ENCODE measurements around the gene U2AF2.
A peak's percentile ranks its signal among the peaks of the same experiment; 100 is the strongest.

Gene U2AF2

DNA sequence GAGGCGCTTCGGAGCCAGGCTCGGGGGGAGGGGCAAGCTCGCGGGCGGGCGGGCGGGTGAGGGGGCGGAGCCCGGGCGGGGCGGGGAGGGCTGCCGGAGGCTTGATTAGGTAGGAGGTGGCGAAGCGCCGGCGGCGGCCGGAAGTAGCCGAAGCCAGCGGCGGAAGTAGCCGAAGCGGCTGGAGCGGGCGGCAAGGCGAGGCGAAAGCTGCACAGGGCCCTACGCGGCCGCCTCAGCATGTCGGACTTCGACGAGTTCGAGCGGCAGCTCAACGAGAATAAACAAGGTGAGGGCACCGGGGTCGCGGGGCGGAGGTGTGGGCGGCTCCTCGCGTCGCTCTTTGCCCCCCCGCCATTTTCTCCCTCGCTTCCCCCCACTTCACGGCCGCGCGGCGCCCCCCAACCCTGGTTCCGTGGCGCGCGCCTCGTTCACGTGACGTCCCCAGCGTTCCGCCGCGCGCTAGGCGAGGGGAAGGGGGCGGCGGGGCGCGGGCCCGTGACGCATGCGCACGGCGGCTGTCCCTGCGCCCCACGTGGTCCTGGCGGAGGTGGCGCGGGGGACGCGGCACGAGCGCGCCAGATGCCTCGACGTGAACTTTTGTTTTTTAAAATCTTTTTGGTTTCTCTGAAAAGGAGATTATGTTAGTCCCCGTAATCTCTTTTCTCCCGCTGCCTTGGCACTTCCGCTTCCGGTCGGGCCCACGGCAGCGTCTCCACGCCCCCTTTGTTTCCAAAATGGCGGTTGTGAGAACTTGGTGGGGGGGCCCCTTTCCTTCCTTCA, at the start of gene U2AF2:
U2AF2 (plus strand) TSS at position 168 of the 780 bp plus-strand sequence; CDS start at position 238, 70 bp downstream.
- peak; percentile 97 for DNase-seq

GRCh38 chr19:55605207-55605636, 49.6 kb upstream of the U2AF2 start:
- peak; percentile 99 for DNase-seq

DNA sequence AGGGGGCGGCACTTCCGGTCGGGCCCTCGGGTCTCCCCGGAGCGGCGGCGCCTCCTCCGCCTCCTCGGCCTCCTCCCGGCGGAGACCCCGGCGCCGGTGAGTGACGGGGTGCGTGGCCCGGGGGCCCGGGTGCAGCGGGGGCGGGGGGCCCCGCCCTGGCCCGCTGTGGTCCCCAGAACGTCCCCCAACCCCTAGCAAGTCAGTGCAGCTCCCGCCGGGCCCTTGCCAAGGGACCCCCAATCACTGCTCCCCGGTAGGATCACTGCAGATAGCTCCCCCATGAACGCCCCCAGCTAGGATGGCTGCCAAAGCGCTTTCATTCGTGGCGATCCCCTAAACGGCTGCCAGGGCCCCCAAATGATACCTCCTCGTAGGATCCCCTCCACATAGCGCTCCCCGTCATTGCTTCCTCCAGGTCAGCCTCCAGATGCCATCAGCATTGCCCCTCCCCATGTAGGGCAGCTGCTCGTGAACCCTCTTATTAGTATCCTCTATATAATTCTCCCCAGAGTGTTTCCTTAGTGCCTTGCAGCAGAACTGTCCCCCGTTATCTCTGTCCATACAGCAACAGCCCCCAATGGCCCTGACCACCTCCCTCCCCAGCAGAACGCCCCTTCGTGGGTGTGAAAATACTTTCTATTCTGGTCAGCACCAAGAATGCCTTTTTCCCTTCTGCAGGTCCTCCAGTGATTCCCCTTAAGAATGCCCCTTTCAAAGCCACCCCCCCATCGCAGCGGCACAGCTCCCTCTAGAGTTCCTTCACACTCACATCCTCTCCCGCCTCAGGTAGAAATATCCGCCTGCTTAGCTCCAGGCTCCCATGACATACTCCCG, 49.0 kb upstream of the U2AF2 start, which contains the start of gene ZNF865:
ZNF865 (plus strand) TSS at position 11 of the 834 bp plus-strand sequence. CDS start 7,972 bp downstream, outside the sequence.
- peak; percentile 76 for DNase-seq

DNA sequence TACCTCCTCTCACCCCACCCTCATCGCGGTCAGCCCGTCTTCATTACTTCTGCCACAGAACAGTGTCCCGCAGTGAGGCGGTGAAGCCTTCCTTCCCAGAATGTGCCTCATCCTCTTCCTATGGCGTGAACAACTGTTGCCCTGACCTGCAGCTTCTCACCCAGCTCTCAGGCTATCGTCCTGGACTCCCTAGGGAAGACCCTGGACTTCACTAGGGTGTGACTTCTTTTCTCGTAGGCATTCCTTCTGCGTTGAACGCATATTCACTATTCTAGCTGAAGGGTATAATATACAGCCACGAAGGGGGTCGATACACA, 48.4 kb upstream of the U2AF2 start:
- no peak for DNase-seq

DNA sequence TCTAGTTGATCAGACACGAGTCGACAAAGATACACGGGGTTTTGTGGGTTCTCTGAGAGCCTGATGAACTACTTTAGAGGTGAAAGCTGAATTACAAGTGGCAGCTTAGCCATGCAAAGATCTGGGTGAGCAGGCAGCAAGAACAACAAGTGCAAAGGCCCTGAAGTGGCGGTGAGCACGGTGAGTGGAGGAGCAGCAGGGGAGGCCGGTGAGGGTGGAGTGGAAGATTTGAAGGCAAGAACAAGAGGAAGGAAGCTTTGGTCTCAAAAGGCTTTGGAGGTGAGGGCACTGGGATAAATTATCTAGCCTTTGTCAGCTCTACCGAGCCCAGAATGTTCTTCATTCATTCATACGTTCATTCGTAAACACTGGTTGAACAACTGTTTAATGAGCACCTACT, 48.0 kb upstream of the U2AF2 start:
- no peak for DNase-seq

- no peak for DNase-seq
Measured at GRCh38 chr19:55609326-55609725, 45.5 kb upstream of the U2AF2 start.

- no peak for DNase-seq
Measured at GRCh38 chr19:55611300-55611982, 43.4 kb upstream of the U2AF2 start.

- no peak for DNase-seq
Measured at GRCh38 chr19:55611983-55612645, 42.7 kb upstream of the U2AF2 start.

- no peak for DNase-seq
Measured at GRCh38 chr19:55613396-55613795, 41.4 kb upstream of the U2AF2 start.

GRCh38 chr19:55613930-55614710, 40.7 kb upstream of the U2AF2 start:
- no peak for DNase-seq

- no peak for DNase-seq
Measured at GRCh38 chr19:55614711-55615542, 39.9 kb upstream of the U2AF2 start.

DNA sequence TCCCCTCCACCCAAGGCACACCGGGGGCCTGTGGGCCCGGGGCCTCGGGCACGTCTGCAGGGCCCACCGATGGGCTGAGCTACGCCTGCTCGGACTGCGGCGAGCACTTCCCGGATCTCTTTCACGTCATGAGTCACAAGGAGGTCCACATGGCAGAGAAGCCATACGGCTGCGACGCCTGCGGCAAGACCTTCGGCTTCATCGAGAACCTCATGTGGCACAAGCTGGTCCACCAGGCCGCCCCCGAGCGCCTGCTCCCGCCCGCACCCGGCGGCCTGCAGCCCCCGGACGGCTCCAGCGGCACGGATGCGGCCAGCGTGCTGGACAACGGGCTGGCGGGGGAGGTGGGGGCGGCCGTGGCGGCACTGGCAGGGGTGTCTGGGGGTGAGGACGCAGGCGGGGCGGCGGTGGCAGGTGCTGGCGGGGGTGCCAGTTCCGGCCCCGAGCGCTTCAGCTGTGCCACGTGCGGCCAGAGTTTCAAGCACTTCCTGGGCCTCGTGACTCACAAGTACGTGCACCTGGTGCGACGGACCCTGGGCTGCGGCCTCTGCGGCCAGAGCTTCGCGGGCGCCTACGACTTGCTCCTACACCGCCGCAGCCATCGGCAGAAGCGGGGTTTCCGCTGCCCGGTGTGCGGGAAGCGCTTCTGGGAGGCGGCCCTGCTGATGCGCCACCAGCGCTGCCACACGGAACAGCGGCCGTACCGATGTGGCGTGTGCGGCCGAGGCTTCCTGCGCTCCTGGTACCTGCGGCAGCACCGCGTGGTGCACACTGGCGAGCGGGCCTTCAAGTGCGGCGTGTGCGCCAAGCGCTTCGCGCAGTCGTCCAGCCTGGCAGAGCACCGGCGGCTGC, 39.1 kb upstream of the U2AF2 start:
- no peak for DNase-seq

DNA sequence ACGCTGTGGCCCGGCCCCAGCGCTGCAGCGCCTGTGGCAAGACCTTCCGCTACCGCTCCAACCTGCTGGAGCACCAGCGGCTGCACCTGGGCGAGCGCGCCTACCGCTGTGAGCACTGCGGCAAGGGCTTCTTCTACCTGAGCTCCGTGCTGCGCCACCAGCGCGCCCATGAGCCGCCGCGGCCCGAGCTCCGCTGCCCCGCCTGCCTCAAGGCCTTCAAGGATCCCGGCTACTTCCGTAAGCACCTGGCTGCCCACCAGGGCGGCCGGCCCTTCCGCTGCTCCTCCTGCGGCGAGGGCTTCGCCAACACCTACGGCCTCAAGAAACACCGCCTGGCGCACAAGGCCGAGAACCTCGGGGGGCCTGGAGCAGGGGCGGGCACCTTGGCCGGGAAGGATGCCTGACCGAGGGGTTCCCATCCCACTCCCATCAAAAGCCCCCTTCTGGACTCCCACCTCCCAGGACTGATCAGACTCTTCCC, 38.4 kb upstream of the U2AF2 start:
- no peak for DNase-seq

DNA sequence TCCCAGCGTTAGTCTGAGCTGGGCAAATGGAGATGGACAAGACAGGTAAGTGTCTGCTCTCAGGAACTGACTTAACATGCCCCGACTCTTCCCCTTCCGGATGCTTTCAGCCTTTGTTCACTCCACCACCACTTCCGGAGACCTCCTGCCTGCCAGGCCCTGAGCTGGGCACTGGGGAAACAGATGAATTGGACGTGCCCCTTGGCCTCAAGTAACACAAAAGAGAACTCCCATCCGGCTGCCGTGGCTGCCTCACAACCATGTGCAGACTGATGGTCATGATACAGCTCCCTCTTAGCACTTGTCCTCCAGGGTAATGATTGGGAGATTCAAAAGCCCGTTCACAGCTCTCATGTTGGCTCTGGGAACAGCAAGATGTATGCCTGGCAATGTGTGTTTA, 37.4 kb upstream of the U2AF2 start:
- no peak for DNase-seq

- DNase-seq = no peak
Measured at GRCh38 chr19:55618426-55618825, 36.4 kb upstream of the U2AF2 start.

- no peak for DNase-seq
Measured at GRCh38 chr19:55619286-55619685, 35.5 kb upstream of the U2AF2 start.

GRCh38 chr19:55620410-55621204, 34.2 kb upstream of the U2AF2 start:
- DNase-seq = peak; percentile 32

GRCh38 chr19:55621205-55621672, 33.6 kb upstream of the U2AF2 start:
- no peak for DNase-seq

GRCh38 chr19:55621673-55622231, 33.1 kb upstream of the U2AF2 start:
- no peak for DNase-seq

Measured in CD4-positive, alpha-beta T cell treated with Interleukin-10 for 1 hour (primary cell).